ENCODE measurements around the gene COL28A1.
A peak's percentile ranks its signal among the peaks of the same experiment; 100 is the strongest.
"Not testable (repeated sequence)": the region's sequence is repeated elsewhere in the genome, so short reads cannot be mapped to it uniquely, and the experiment has no call there.

COL28A1 gene

DNA sequence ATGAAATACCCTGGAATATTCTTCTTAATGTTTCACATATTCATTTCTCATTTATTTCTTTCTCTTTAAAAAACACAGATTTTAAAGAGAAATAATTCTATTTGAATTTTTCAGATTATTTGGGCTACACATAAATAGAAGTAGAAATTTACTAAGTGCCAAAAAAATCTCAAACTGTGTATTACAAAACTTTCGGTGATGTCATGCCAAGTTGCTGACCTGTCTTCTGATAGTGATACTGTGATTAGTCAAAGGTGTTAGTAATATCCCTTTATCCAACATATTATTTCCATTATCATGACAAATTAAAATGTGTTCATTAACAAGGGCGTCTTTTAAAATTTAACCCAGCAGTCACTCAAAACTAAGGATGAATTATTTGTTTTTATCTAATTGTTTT, 60.1 kb downstream of the COL28A1 start:
- no peaks in the 10 kb centered on the region for H3K36me3 ChIP-seq (ENCODE audit: control insufficient read depth, insufficient read depth, low read length)
- no peak overlapping the region for H3K4me3 ChIP-seq (ENCODE audit: extremely low read depth, insufficient read depth, low read length, poor library complexity, severe bottlenecking)
- H3K9me3 ChIP-seq (ENCODE audit: control insufficient read depth, low read length) = no peaks in the 10 kb centered on the region
- no CpG with 5 or more reads among the region's 2 CpGs for WGBS, 2 experiments (ENCODE audit: insufficient coverage in 2 of 2)
- no peak overlapping the region for H3K27ac ChIP-seq (ENCODE audit: low read depth, low read length, severe bottlenecking)
- H3K4me1 ChIP-seq (ENCODE audit: control insufficient read depth, insufficient read depth, low read length, poor library complexity, severe bottlenecking) = no peaks in the 10 kb centered on the region

- Histone ChIP-seq H3K4me1 (ENCODE audit: control insufficient read depth, insufficient read depth, low read length, poor library complexity, severe bottlenecking) (no peaks in the 10 kb centered on the region), H3K27ac (ENCODE audit: low read depth, low read length, severe bottlenecking) (no peak overlapping the region), H3K36me3 (ENCODE audit: control insufficient read depth, insufficient read depth, low read length) (no peaks in the 10 kb centered on the region), H3K4me3 (ENCODE audit: extremely low read depth, insufficient read depth, low read length, poor library complexity, severe bottlenecking) (no peak overlapping the region), H3K9me3 (ENCODE audit: control insufficient read depth, low read length) (no peaks in the 10 kb centered on the region)
These were observed 61.2 kb downstream of the COL28A1 start for GRCh38 chr7:7474436-7474835.

DNA sequence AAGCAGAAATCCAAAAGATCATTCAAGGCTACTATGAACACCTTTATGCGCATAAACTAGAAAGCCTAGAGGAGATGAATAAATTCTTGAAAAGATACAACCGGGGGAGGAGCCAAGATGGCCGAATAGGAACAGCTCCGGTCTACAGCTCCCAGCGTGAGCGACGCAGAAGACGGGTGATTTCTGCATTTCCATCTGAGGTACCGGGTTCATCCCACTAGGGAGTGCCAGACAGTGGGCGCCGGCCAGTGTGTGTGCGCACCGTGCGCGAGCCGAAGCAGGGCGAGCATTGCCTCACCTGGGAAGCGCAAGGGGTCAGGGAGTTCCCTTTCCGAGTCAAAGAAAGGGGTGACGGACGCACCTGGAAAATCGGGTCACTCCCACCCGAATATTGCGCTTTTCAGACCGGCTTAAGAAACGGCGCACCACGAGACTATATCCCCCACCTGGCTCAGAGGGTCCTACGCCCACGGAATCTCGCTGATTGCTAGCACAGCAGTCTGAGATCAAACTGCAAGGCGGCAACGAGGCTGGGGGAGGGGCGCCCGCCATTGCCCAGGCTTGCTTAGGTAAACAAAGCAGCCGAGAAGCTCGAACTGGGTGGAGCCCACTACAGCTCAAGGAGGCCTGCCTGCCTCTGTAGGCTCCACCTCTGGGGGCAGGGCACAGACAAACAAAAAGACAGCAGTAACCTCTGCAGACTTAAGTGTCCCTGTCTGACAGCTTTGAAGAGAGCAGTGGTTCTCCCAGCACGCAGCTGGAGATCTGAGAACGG, 70.5 kb downstream of the COL28A1 start:
- H3K4me1 ChIP-seq (ENCODE audit: control insufficient read depth, insufficient read depth, low read length, poor library complexity, severe bottlenecking); H3K4me3 ChIP-seq (ENCODE audit: extremely low read depth, insufficient read depth, low read length, poor library complexity, severe bottlenecking); H3K27ac ChIP-seq (ENCODE audit: low read depth, low read length, severe bottlenecking); H3K36me3 ChIP-seq (ENCODE audit: control insufficient read depth, insufficient read depth, low read length); H3K9me3 ChIP-seq (ENCODE audit: control insufficient read depth, low read length): not testable (repeated sequence)
- WGBS, 2 experiments (ENCODE audit: insufficient coverage in 2 of 2) = 100% methylated on average over 3 to 13 of the region's 39 CpGs

DNA sequence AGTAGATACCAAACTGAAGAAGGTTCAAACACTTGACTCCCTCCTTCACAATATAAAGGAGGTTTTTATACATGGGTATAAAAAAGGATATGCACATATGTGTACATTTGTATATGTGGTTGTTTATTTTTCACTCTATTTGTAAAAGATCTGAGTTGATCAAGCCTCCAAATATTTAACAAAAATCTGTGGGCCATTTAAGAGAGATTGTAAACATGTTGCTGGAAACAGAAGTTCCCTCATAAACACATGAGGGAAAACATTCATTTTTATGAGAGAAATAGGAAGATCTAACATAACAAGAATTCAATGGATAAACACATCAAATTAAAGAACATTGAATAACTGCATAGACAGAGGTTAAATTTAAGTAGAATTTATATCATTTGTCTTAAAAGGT, 81.7 kb downstream of the COL28A1 start:
- Histone ChIP-seq H3K4me1 (ENCODE audit: control insufficient read depth, insufficient read depth, low read length, poor library complexity, severe bottlenecking) (no peaks in the 10 kb centered on the region), H3K36me3 (ENCODE audit: control insufficient read depth, insufficient read depth, low read length) (no peaks in the 10 kb centered on the region), H3K4me3 (ENCODE audit: extremely low read depth, insufficient read depth, low read length, poor library complexity, severe bottlenecking) (no peak overlapping the region), H3K27ac (ENCODE audit: low read depth, low read length, severe bottlenecking) (no peak overlapping the region), H3K9me3 (ENCODE audit: control insufficient read depth, low read length) (no peaks in the 10 kb centered on the region)

- Histone ChIP-seq H3K36me3 (ENCODE audit: control insufficient read depth, insufficient read depth, low read length) (no peaks in the 10 kb centered on the region), H3K4me1 (ENCODE audit: control insufficient read depth, insufficient read depth, low read length, poor library complexity, severe bottlenecking) (no peaks in the 10 kb centered on the region), H3K9me3 (ENCODE audit: control insufficient read depth, low read length) (no peaks in the 10 kb centered on the region), H3K27ac (ENCODE audit: low read depth, low read length, severe bottlenecking) (no peak overlapping the region), H3K4me3 (ENCODE audit: extremely low read depth, insufficient read depth, low read length, poor library complexity, severe bottlenecking) (no peak overlapping the region)
- WGBS, 2 experiments (ENCODE audit: insufficient coverage in 2 of 2) = 100% methylated on average over 1 of the region's 2 CpGs; no CpG with 5 or more reads in 1 of the 2 experiments
These were observed 83.0 kb downstream of the COL28A1 start for GRCh38 chr7:7452652-7453051.

GRCh38 chr7:7452119-7452518, 83.6 kb downstream of the COL28A1 start:
- Histone ChIP-seq H3K36me3 (ENCODE audit: control insufficient read depth, insufficient read depth, low read length) (no peaks in the 10 kb centered on the region), H3K27ac (ENCODE audit: low read depth, low read length, severe bottlenecking) (no peak overlapping the region), H3K4me1 (ENCODE audit: control insufficient read depth, insufficient read depth, low read length, poor library complexity, severe bottlenecking) (no peaks in the 10 kb centered on the region), H3K9me3 (ENCODE audit: control insufficient read depth, low read length) (no peaks in the 10 kb centered on the region), H3K4me3 (ENCODE audit: extremely low read depth, insufficient read depth, low read length, poor library complexity, severe bottlenecking) (no peak overlapping the region)
- 100% methylated on average over 2 of the region's 3 CpGs; no CpG with 5 or more reads in 1 of the 2 experiments for WGBS, 2 experiments (ENCODE audit: insufficient coverage in 2 of 2)

GRCh38 chr7:7449055-7449454, 86.6 kb downstream of the COL28A1 start:
- Histone ChIP-seq H3K9me3 (ENCODE audit: control insufficient read depth, low read length) (peaks cover 12% of the 10 kb centered on the region), H3K4me1 (ENCODE audit: control insufficient read depth, insufficient read depth, low read length, poor library complexity, severe bottlenecking) (no peaks in the 10 kb centered on the region), H3K4me3 (ENCODE audit: extremely low read depth, insufficient read depth, low read length, poor library complexity, severe bottlenecking) (no peak overlapping the region), H3K27ac (ENCODE audit: low read depth, low read length, severe bottlenecking) (no peak overlapping the region), H3K36me3 (ENCODE audit: control insufficient read depth, insufficient read depth, low read length) (no peaks in the 10 kb centered on the region)
- no CpG with 5 or more reads among the region's 1 CpG for WGBS, 2 experiments (ENCODE audit: insufficient coverage in 2 of 2)

DNA sequence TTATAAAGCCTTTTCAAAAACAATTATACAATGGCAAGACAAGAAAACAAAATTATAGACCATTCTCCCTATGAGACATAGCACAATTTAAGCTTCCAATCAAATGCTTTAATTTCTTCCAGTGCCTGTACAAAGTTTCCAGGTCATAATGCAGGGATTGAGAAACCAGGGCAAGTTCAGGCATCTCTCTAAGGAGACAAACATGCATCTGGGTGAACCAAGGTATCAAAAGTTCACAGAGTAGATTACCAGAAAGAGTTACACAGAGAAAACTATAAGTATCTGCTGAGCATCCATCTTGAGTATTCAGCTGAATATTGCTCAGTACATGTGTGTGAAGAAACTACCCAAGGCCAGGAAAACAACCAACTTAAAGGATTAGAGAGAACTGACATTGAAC, 89.1 kb downstream of the COL28A1 start:
- Histone ChIP-seq H3K4me3 (ENCODE audit: extremely low read depth, insufficient read depth, low read length, poor library complexity, severe bottlenecking) (no peak overlapping the region), H3K4me1 (ENCODE audit: control insufficient read depth, insufficient read depth, low read length, poor library complexity, severe bottlenecking) (no peaks in the 10 kb centered on the region), H3K36me3 (ENCODE audit: control insufficient read depth, insufficient read depth, low read length) (no peaks in the 10 kb centered on the region), H3K9me3 (ENCODE audit: control insufficient read depth, low read length) (peaks cover 12% of the 10 kb centered on the region), H3K27ac (ENCODE audit: low read depth, low read length, severe bottlenecking) (no peak overlapping the region)

DNA sequence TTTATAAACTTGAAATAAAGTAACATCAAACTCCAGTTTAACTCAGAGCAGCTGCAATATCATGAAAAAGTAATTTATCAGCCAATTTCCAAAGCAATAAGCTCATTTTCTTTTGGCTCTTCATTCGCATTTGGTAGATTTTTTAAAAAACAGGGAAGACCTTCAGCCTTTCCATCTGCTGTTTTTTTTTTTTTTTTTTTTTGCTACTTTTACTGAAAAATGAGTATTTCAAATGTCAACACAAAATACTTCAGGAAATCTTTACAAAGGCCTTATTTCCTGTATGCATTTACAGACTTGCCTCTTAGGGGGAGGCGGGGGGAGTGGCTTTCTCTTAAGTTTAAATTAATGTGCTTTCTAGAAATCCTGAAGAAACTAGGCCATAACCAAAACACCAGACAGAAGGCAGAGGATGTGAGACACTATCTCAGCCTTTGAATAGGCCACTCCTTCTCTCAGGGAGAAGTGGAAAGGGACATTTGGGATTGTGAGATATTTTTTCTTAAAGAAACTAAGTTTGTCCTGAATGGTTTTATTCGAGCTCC, 91.8 kb downstream of the COL28A1 start:
- Histone ChIP-seq H3K4me3 (ENCODE audit: extremely low read depth, insufficient read depth, low read length, poor library complexity, severe bottlenecking) (no peak overlapping the region), H3K4me1 (ENCODE audit: control insufficient read depth, insufficient read depth, low read length, poor library complexity, severe bottlenecking) (no peaks in the 10 kb centered on the region), H3K36me3 (ENCODE audit: control insufficient read depth, insufficient read depth, low read length) (no peaks in the 10 kb centered on the region), H3K27ac (ENCODE audit: low read depth, low read length, severe bottlenecking) (no peak overlapping the region), H3K9me3 (ENCODE audit: control insufficient read depth, low read length) (peaks cover 20% of the 10 kb centered on the region)
- 86 to 90% methylated on average over 1 of the region's 3 CpGs for WGBS, 2 experiments (ENCODE audit: insufficient coverage in 2 of 2)

GRCh38 chr7:7439564-7439963, 96.1 kb downstream of the COL28A1 start:
- Histone ChIP-seq H3K27ac (ENCODE audit: low read depth, low read length, severe bottlenecking) (no peak overlapping the region), H3K9me3 (ENCODE audit: control insufficient read depth, low read length) (peaks cover 8% of the 10 kb centered on the region), H3K4me3 (ENCODE audit: extremely low read depth, insufficient read depth, low read length, poor library complexity, severe bottlenecking) (no peak overlapping the region), H3K4me1 (ENCODE audit: control insufficient read depth, insufficient read depth, low read length, poor library complexity, severe bottlenecking) (no peaks in the 10 kb centered on the region), H3K36me3 (ENCODE audit: control insufficient read depth, insufficient read depth, low read length) (no peaks in the 10 kb centered on the region)
- 100% methylated on average over 1 of the region's 1 CpG; no CpG with 5 or more reads in 1 of the 2 experiments for WGBS, 2 experiments (ENCODE audit: insufficient coverage in 2 of 2)

DNA sequence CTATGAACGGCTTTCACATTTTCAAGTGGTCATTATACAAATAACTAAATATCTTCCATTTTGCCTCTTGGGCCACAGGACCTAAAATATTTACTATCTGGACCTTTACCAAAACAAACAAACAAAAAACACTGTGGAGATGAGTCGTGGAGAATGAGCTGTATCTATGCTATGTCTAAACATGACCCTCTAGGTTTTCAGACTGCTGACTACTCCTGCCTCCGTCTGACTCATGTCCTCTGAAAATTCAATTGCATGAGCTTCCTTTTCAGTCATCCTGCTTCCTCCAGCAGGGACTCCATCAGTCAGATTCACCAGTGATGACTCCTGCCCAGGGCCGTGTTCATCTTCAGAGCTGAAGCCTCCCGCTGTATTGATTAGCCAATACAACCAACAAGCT, 96.8 kb downstream of the COL28A1 start:
- Histone ChIP-seq H3K9me3 (ENCODE audit: control insufficient read depth, low read length) (peaks cover 8% of the 10 kb centered on the region), H3K4me3 (ENCODE audit: extremely low read depth, insufficient read depth, low read length, poor library complexity, severe bottlenecking) (no peak overlapping the region), H3K27ac (ENCODE audit: low read depth, low read length, severe bottlenecking) (peak overlapping the region; percentile 33), H3K4me1 (ENCODE audit: control insufficient read depth, insufficient read depth, low read length, poor library complexity, severe bottlenecking) (no peaks in the 10 kb centered on the region), H3K36me3 (ENCODE audit: control insufficient read depth, insufficient read depth, low read length) (no peaks in the 10 kb centered on the region)
- WGBS, 2 experiments (ENCODE audit: insufficient coverage in 2 of 2) = 63 to 67% methylated on average over 4 to 5 of the region's 5 CpGs

All from mesodermal cell (in vitro differentiated cells).